ENCODE results near the gene CRYGC. TPM values are rescaled to one million over a fixed set of nuclear protein-coding genes. Genes with fewer than 3 reads are reported as not detected.

Gene CRYGC
- total and polyA plus RNA-seq, 2 of the 13 experiments (the other 11 are each of a cell fraction or from before 2014, with no cell fraction given): 0.20 to 0.27 TPM

GRCh38 chr2:208129744-208130711 lies at the start of gene CRYGC (continued):
- TF ChIP-seq REST (IDR thresholded peaks at IDR 0.05; ENCODE audit: borderline replicate concordance in 1 of 2, low read depth in 1 of 2, low read length in 2 of 2) (0 out of 4 replicates have a peak, but pooled peaks of 1 of the 2 experiments have one; percentile 50), DNMT3B (CRISPR knock-in tag; conservative IDR thresholded peaks at IDR 0.05) (peak; percentile 67; the same call in 1 of the 2 replicates), KDM2A (CRISPR knock-in tag; IDR thresholded peaks at IDR 0.05; ENCODE audit: borderline replicate concordance, low read depth) (no peak), ZSCAN29 (CRISPR knock-in tag; conservative IDR thresholded peaks at IDR 0.05) (no peak), PBX3 (CRISPR knock-in tag; IDR thresholded peaks at IDR 0.05; ENCODE audit: borderline replicate concordance) (no peak), ZNF20 (CRISPR knock-in tag; IDR thresholded peaks at IDR 0.05) (no peak), ZNF275 (CRISPR knock-in tag; IDR thresholded peaks at IDR 0.05; ENCODE audit: borderline replicate concordance) (no peak), AHDC1 (CRISPR knock-in tag; IDR thresholded peaks at IDR 0.05; ENCODE audit: borderline replicate concordance) (peak; percentile 66; the same call in 1 of the 2 replicates), ZFP90 (CRISPR knock-in tag; IDR thresholded peaks at IDR 0.05; ENCODE audit: borderline replicate concordance) (no peak), ZNF549 (CRISPR knock-in tag; IDR thresholded peaks at IDR 0.05) (no peak)

All from HepG2 (cell line).